Dermis microvascular lymphatic vessel endothelial cell (primary cell): Measurements from ENCODE around the gene SLC2A1. TPM values are rescaled to one million over a fixed set of nuclear protein-coding genes. Genes with fewer than 3 reads are reported as not detected.

Experiments used
- DNase-seq, 2 donors: peaks; one replicate each; pipeline versions ENCODE4 v3.0.0 to v3.0.0-alpha.2; 2010; ENCODE audit warnings: low read depth in 2 of 2
- total RNA-seq: library from RNA; depleted of rRNA; stranded (reverse); fragments of >200 nt; gene quantifications from 2 replicates; pipeline ENCODE4 v1.2.1, GENCODE V29; 2014

SLC2A1 gene
- total RNA-seq, 1 donor from 2014 or later = 10.4 TPM

DNA sequence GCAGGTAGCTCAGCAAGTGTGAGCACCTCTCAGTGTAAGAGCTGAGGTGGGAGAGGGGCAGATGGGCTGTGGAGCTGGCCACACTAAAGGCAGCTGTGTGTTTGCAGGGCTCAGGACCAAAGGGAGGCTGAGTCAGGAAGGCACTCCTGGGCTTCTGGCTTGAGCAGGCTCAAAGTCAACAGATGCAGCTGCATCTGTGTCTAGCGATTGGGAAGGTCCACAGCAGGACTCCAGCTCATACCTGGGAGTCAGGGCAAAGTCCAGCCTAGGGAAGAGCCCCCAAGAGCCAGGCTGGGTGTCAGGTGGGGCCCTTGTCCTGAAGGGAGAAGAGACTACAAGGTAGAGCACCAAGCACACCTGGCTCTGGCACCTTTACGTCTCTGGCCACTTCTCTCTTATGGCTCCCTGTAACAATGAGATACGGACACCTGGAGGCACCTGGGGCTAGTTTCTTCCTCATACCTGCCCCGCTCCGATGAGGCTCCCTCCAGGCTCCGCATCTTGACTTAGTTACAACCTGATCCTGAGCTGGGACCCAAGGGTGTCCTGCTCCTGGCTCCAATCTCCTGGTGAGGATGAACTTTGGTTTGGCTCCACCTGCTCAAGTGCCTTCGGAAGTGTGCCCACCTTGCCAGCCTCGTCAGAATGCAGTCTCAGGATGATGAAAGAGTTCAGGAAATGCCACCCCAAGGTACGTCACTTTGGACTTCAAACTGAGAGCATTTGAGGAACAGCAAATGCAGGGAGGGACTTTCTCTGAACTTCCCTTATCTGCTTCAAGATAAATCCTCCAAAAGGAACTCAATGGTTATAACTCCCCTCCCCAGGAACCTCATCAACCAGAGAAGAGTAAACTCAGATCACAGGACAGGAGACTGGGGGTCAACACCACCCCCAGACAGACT lies 21.5 kb upstream of the SLC2A1 start:
- no peak for DNase-seq

DNA sequence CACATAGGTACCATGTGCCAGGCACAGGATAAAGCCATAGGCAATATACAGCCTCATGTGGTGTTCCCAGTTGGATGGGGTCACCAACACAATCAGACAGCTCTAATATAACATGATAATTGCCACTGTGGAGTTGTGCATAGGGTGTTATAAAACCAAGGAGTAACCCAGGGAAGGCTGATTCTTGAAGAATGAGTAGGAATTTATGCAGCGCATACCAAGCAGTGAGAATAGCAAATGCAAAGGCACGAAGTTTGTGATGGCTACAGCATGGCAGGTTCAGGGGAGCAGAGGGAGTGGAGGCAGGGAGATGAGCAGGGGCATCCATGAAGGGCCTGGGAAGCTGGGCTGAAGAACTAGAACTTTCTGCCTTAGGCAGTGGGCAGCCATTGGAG lies 20.4 kb upstream of the SLC2A1 start:
- no peak for DNase-seq

DNA sequence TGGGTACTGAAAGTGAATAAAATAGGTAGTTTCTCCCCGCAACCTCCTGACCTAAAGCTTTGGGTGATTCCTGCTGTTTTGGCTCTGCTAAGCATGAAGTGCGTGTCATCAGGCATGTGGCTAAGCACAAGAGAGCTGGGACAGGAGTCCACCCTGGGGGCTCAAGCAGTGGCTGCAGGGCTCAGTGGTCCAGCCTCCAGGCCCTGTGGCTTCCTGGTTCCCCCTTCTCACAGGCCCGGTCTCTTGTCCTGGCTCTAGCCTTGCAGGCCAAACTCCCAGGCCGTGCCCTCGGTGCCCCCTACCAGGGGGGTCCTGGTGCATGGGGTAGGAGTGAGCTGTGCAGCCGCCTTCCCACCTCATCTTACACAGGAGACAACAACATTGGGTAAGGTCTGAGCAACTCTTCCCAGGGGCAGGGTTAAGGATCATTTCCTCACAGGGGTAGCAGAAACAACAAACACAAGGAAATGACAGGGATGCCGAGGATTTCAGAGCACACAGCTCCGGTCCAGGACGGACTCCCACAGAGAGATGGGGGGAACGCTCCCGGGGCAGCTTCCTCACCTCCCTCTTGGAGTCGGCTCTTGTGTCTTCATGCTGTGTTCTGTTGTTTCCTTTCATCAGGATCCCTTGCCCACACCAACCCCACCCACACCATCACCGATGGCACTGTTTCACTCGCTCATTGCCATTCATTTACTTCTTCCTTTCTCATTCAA lies 19.8 kb upstream of the SLC2A1 start:
- peak in 1 of 2 donors; percentile 68 for DNase-seq

DNA sequence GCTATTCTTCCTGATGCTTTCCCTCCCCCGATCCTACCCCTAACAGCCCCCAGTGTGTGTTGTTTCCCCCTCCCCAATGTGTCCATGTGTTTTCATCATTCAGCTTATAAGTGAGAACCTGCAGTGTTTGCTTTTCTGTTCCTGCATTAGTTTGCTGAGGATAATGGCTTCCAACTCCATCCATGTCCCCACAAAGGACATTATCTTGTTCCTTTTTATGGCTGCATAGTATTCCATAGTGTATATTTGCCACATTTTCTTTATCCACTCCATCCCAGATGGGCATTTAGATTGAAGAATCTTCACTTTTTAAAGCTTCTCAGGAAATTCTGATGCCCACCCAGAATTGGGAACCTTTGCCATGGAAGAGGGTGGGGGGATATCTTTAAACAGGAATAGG lies 19.0 kb upstream of the SLC2A1 start:
- DNase-seq = no peak

DNA sequence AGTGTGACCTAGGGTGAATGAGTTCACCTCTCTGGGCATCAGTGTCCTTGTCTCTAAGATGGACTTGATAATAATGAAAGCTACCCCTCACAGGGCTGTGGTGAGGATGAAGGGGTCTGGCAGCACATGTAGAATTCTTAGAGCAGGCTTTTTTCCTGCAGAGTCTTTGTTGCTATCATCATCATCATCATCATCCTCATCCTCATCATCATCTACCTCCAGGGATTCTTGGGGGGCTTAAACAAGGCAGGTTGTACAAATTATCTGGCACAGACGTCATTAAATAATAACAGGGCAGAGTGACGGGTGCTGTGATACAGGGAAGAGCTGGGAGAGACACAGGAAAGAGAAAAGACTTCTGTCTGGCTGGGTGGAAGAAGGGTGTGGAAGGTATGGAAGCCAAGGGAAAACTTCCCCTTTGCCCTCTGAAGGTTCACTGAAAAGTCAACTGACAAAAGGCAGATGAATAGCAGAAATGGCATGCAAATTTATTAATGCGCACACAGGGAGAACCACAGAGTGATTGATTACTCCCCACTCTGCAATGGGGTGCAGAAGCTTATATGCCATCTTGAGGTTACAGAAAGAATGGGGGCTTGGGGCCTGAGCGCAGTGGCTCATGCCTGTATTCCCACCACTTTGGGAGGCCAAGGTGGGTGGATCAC lies 17.0 kb upstream of the SLC2A1 start:
- no peak for DNase-seq

DNA sequence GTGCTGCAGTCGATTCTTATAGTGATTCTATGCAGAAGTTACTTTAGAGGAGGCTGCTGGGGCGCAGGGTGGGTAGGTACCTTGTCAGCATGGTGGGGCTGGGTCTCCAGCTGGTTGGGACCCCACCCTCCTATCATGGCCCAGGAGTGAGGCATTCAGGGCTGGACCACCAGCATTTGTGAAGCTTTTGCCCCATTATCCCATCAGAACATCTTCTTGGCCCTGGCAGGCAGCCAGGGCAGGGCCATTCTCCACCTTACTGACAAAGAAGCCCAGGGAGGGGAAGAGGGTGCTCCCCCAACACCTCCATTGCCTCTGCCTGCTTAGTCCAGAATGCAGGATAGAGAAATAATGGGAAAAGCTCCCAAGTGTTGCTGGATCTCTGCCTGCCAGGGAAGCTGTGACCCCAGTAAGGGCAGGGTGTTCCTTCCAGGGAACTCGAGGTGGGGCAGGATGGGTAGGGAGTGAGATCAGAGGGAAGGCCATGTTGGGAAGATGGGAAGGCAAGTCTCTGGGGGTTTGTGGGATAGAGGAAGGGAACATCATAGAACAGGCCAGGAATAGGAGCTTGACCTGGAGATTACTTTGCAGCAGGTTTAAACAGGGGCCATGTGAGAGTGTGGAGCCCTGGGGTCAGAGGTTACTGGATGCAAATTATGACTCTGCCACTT lies 16.2 kb upstream of the SLC2A1 start:
- DNase-seq = no peak

DNA sequence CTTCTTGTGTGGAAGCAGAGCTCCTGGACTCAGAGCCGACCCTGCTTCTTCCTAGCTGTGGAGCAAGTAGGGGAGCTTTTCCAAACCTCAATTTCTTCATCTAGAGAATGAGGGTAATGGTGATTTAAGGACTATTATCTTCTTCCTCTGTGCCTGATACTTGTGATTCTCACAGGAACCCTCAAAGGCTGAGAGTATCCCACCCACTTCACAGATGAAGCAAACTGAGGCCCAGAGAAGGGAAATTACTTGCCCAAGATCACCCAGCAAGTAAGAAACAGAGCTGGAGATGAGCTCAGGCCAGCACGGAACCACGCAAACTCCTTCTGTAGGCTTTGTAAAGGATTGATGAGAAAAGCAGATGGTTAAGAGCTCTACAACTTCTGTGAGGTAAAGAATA lies 15.1 kb upstream of the SLC2A1 start:
- no peak for DNase-seq

DNA sequence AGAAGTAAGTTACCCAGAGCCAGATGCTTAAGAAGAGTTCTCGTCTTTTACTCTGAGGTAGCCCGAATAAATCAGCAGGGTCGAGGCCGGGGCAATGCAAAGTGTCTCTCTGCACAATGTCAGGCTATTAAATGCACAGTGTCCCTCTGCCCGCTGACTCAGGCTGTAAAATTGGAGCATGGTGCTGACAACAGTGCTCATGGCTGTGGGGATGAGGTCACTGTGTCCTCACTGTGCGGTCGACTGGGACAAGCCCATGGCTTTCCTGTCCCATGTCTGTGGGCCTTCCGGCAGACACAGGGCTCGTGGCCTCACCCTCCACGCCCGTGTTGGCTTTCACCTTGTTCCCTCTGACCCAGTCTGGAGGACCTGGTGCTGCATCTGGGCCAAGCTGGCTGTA lies 14.6 kb upstream of the SLC2A1 start:
- DNase-seq = peak; percentile 28 to 41

DNA sequence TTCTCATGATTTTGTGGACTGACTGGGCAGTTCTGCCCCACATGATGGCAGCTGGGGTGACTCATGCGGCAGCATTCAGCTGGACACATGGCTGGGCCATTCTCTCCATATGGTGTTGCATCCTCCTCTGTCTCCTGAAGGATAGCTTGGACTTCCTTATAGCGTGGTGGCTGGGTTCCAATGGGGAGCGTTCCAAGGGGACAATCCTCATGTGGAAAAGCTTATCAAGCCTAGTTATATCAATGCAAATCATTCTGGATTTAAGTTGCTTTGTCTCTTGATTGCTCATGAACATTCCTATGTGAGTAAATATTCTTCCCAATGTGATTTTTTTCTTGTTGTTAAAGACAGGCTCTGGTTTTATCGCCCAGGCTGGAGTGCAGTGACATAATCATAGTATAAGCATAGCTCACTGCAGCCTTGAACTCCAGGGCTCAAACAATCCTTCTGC lies 13.2 kb upstream of the SLC2A1 start:
- DNase-seq = peak in 1 of 2 donors; percentile 46

DNA sequence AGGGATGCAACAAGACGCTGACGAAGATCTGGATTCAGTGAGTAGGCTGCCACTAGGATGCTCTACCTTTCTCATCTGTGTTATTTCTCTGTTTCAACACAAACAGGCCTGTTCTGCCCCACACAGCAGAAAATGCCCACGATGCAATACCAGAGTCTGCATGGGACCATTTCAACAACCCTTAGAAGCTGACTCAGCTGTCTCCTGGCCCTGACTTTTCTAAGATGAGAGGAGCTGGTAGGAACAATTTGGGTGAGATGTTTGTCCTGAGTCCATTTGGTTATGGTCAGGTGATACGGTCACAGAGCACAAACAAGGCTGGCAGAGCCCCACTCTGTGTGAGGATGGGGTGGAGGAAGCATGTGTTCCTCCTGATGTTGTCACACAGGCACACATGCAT lies 11.5 kb upstream of the SLC2A1 start:
- DNase-seq = no peak

DNA sequence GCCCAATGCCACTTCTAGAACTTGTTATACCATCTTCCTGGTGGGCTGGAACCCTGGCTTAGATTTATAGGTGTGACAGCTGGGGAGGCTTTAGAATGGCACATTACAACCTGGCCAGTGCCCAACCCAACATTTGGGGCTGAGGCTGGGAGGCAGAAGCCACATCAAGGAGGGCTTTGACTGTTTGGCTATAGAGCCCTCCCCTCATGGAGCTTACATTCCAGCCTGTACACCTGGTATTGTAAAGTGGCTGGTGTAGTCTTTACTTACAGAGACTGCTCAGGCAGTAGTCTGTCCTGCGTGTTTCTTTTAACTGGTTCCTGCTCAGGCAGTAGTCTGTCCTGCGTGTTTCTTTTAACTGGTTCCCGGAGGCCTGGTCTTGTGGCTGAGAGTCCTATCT lies 10.0 kb upstream of the SLC2A1 start:
- DNase-seq = no peak

DNA sequence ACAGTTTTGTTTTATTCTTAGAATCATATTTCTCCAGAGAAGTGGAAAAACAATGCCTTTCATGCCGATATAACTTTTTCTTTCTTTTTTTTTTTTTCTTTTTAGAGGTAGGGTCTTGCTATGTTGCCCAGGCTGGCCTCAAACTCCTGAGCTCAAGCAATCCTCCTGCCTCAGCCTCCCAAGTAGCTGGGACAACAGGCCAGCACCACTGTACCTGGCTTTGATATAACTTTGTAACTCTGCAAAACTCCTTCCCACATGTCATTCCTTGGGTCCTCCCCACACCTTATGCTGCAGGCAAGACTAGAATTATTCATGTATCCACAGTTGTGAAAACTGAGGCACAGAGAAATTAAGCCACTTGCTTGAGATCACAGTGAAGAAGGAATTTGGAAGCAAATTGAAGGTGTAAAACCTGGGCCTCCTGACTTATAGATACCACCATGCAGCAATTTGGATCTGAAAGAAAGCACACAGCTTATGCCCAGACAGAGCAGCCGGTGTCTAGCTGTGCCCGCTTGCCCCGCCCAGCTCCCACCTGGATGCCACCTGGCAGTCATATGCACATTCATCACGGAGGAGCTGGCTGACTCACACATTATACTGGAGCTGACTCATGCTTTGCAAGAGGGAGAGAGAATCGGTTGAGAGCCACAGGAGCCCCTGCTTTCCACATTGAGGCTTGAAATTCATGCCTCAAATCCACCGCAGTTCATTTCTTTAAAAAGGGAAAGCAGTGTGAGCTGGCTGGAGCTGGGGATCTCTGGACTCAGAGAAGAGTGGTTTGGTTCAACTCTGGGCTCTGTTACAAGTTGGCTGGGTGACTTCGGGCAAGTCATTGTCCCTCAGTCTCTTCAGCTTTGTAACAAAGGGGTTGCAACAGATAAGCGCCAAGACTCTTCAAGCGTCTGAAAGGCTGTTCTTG lies 8.3 kb upstream of the SLC2A1 start:
- peak in 1 of 2 donors; percentile 70 for DNase-seq

DNA sequence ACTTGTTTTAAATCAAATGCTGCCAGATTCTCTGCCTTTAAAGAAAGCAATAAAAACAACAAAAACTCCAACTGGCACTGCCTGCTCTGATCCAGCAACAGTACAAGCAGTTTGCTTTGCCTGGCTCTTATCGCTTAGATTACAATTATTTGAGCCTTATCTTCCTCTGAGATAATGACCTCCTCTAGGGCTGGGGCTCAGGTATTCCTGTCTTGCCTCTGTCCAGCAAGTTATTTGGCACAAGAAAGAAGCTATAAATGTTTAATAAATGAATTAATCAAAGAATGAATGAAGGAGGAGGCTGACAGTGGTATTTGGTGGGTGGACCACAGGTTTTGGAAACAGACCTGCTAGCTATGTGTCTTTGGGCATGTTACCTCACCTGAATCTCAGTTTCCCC lies 6.7 kb upstream of the SLC2A1 start:
- no peak for DNase-seq

DNA sequence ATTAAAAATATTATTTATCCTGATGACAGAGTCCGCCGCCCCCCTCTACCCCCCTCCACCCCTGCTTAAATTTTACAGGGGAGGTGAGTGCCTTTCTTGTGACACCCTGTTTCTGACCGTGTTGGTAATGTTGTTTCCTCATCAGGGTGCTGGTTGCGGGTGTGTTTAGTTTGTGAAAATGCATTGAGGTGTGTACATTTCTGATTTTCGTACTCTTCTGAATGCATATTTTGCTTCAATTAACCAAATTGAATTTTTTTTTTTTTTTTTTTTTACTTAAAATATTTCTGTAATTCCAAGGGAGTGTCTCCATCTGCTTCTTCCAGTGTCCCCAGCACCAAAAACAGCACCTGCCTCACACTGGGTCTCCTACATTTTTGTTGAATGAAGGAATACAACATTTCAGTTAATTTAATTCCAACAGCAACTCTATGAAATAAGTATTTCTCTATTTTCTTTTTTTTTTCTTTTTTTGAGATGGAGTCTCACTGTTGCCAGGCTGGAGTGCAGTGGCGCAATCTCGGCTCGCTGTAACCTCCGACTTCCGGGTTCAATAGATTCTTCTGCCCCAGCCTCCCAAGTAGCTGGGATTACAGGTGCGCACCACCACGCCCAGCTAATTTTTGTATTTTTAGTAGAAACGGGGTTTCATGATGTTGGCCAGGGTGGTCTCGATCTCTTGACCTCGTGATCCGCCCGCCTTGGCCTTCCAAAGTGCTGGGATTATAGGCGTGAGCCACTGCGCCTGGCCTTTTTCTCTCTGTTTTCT lies 5.6 kb upstream of the SLC2A1 start:
- no peak for DNase-seq

DNA sequence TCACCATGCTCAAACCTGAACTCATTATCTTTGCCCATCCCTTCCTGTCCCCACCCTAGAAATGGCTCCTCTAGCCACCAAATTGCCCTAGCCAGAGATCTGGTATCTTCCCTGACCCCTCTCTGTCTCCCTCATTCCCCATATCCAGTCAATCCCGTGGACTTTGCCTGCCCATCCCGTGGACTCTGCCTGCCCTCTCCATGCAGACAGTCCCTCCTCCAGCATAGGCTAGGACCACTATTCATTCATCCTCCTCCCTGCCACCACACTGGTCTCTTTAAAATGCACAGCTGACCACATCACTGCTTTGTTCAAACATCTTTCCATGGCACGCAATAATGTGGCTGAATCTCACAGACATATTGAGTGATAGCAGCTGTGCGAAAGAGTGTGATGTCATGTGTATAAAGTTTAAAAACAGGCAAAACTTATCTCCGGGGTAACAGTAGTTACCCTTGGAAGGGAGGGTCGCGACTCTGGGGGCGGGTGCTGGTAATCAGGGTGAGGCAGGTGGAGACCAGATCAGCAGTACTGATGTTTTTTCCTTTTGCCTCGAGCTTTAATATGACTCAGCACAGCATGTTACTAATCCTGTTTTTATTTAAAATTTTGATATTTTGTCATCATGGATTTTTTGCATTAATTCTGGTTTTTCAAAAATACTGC lies 4.8 kb upstream of the SLC2A1 start:
- peak in 1 of 2 donors; percentile 70 for DNase-seq

DNA sequence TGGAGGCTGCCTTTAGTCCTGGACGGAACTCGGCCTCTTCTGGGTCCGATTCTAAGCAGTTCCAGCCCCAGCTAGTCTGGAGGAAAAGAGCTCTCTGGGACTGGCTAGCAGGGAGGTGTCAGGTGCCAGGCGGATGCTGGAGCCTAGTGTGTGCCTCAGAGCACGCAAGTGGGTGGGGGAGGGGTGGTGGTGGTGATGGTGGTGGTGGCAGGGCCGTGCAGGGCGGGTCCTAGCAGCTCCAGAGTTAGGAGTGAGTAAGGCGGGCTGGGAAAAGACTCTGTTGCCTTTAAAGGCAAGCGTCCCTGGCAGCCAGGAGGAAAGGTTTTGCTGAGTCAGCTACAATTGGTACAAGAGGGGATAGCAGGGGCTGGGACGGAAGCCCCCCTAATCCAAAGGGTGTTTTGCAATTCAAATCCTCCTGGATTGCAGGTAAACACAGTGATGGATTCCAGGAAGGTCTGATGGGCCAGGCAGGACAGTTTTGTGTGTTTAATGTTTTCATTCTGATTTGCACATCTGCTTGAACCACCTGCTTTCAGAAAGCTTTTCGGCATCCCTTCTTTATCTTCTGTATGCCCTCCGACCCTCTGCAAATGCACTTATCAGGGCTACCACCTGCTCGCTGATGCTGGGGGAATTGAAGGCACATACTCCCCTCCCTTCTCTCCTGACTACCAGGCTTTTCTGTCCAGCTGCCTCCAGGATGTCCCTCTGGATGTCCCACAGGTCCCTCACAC lies 4.1 kb upstream of the SLC2A1 start:
- DNase-seq = no peak

DNA sequence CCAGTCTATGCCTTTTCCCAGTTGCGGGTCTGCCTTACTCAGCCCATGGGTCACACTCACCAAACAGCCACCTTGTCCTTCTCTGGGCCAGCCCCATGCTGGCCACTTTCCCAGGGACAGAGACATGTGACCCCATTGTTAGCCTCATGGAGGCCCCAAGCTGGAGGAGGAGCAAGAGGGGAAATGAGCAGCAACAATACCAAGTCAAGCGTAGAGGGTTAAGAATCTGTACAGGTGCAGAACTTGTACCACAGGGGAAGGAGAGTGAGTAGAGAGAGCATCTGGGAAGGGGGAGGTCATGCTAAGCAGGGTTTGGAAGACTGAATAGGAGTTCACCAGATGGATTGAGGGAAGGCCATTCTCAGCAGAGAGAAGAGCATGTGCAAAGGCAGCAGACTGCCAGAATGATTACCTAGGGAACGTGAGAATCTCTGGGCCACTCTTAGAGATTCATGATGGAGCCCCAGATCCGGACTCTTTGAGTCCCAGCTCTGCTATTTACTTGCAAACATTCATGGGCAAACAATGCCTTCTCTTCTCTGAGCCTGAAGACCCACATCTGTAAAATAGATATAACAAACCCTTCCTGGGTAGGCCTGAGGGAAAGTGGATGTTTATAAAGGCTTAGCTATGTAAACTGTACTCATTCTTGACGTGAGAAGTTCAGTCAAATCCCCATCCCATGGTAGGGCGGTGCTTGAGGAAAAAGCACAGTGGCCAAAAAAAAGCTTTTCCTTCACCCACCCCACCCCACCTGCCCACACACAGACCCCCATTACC lies 2.8 kb upstream of the SLC2A1 start:
- DNase-seq = peak in 1 of 2 donors; percentile 38
